ENCODE results near the gene GJB6. TPM values are rescaled to one million over a fixed set of nuclear protein-coding genes. Genes with fewer than 3 reads are reported as not detected.

GJB6 gene
- total and polyA plus RNA-seq, 12 donors = 0.06 to 0.61 TPM; not detected in 10

DNA sequence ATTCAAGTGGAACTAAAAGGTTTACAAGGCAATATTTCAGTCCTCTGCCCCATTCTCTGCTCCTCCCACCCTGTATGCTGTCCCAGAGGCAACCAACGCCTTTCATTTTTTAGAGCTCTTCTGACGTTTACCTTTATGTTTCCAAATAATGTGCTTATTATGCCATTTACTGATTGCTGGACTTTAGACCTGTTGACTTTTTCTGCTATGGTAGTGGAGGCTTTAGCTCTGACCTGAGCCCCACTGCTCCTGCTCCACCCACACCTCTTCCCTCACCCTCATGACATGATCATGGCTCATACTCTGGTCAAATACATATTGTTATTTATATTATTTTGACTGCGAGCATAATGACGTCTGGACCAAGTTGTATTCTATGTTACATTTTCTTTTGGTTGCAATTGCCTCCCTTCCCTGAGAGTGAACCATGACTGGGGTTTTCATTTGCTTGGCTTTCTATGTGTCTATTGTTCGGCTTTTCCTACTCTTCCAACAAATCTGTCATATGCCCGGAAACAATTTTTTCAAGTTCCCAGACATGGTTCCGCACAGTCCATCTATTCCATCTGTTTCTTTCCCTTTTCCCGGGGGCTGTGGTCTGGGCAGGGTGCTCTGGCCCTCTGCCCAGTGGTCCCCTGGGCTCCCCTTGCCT lies 31.4 kb upstream of the GJB6 start:
- no peak overlapping the region for H3K4me3 ChIP-seq
- ATAC-seq = no peak
- WGBS, 2 donors = 89% methylated on average over 8 of the region's 8 CpGs

DNA sequence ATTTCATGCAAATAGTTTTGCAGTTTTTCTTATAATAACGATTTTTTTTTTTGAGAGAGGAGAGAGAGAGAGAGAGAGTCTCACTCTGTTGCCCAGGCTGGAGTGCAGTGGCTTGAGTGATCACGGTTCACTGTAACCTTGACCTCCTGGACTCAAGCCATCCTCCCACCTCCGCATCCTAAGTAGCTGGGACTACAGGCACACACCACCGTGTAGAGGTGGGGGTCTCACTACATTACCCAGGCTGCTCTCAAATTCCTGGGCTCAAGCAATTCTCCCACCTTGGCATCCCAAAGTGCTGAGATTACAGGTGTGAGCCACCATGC lies 26.8 kb upstream of the GJB6 start:
- Histone ChIP-seq H3K36me3 (no peaks in the 10 kb centered on the region), H3K4me1 (no peaks in the 10 kb centered on the region), H3K27ac (no peak overlapping the region), H3K9me3 (no peaks in the 10 kb centered on the region), H3K4me3 (no peak overlapping the region), H3K27me3 (peaks cover 0 to 6% (median 0%) of the 10 kb centered on the region in 7 donors)
- no peak for ATAC-seq
- 65 to 83% methylated on average over 4 of the region's 4 CpGs for whole genome bisulfite sequencing, 2 donors
- intact Hi-C loops (cut with DNase I) = no loop called here
- no peak for DNase-seq
- no peak for TF ChIP-seq CTCF (IDR thresholded peaks at IDR 0.05)

More for the DNA sequence above, 31.4 kb upstream of the GJB6 start:
- Histone ChIP-seq H3K9me3 (no peaks in the 10 kb centered on the region), H3K27me3 (peaks cover 0 to 6% (median 0%) of the 10 kb centered on the region in 7 donors), H3K27ac (no peak overlapping the region), H3K36me3 (no peaks in the 10 kb centered on the region), H3K4me1 (no peaks in the 10 kb centered on the region)
- intact Hi-C loops (cut with DNase I) = no loop called here
- TF ChIP-seq CTCF (IDR thresholded peaks at IDR 0.05) = no peak
- no peak for DNase-seq

DNA sequence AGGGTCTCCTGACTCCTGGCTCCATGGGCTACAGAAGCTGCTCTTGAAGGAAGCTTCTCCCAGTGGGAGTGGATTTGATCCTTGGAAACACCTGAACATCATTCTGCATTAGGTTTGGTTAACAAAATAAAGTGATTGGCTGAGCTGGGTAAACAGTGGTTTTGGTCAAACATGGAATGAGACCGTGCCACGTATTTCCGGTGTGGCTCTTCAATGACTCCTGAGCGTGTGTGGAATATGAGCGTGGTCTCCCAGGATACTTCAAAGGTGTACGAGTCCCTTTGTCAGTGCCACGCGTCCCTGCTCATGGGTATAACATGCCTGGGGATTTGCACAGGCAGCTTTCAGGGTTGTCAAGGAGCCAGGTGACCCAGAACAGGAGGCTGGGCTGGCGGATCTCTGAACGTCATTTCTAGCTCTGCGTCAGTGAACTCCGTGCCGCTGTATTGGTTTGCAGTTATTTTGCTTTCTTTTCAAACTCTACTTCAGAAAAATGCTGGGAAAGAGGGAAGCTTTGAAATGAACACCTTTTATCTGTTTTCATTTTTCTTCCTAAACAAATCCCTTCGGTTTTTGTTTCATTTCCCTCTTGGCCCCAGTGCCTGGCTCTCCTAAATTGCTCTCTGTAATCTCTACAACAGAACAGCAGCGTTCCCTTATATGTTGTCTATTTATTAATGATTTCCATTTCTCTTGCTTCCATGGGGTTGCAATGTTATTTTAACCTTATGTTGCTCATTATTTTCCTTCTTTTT lies 26.3 kb upstream of the GJB6 start:
- intact Hi-C loops (cut with DNase I) = no loop called here
- no peaks in the 10 kb centered on the region for H3K4me1 ChIP-seq
- ATAC-seq = no peak
- no peak for DNase-seq
- no peaks in the 10 kb centered on the region for H3K9me3 ChIP-seq
- WGBS, 2 donors = 85 to 87% methylated on average over 15 of the region's 15 CpGs
- H3K36me3 ChIP-seq = no peaks in the 10 kb centered on the region
- TF ChIP-seq CTCF (IDR thresholded peaks at IDR 0.05) = no peak
- no peak overlapping the region for H3K27ac ChIP-seq
- H3K27me3 ChIP-seq = peaks cover 0 to 8% (median 0%) of the 10 kb centered on the region in 7 donors
- H3K4me3 ChIP-seq = no peak overlapping the region

GRCh38 chr13:20254076-20254475 lies 22.0 kb upstream of the GJB6 start:
- intact Hi-C loops (cut with DNase I) = no loop called here
- H3K36me3 ChIP-seq = no peaks in the 10 kb centered on the region
- TF ChIP-seq CTCF (IDR thresholded peaks at IDR 0.05) = no peak
- DNase-seq (no peak), ATAC-seq (no peak)
- no peaks in the 10 kb centered on the region for H3K9me3 ChIP-seq
- no peaks in the 10 kb centered on the region for H3K4me1 ChIP-seq
- no peak overlapping the region for H3K27ac ChIP-seq
- H3K4me3 ChIP-seq = no peak overlapping the region
- 87 to 90% methylated on average over 4 of the region's 4 CpGs for WGBS, 2 donors
- peaks cover 0 to 12% (median 4%) of the 10 kb centered on the region in 7 donors for H3K27me3 ChIP-seq

Measured in heart right ventricle (tissue), 16 donors.